HepG2 (cell line): Measurements from ENCODE around the gene GRK4. TPM values are rescaled to one million over a fixed set of nuclear protein-coding genes. Genes with fewer than 3 reads are reported as not detected.
A peak's percentile ranks its signal among the peaks of the same experiment; 100 is the strongest.

Experiments used
- BATF2 ChIP-seq: sonication (generic); formaldehyde crosslinking; IDR thresholded peaks from 2 replicates; pipeline ENCODE4 v1.8.0; 2022; ENCODE audit warnings: mild to moderate bottlenecking, missing genetic modification reagents, moderate library complexity
- FOXM1 ChIP-seq: sonication (generic); formaldehyde crosslinking; IDR thresholded peaks from 2 replicates; pipeline ENCODE4 v1.5.0; 2020; ENCODE audit warnings: missing genetic modification reagents
- HOXA3 ChIP-seq: sonication (generic); formaldehyde crosslinking; IDR thresholded peaks from 2 replicates; pipeline ENCODE4 v1.5.0; 2020; ENCODE audit warnings: missing genetic modification reagents
- JUN ChIP-seq: sonication (generic); formaldehyde crosslinking; IDR thresholded peaks from 2 replicates; pipeline ENCODE4 v1.4.0; 2020; ENCODE audit warnings: mild to moderate bottlenecking, missing genetic modification reagents
- NFE2L1 ChIP-seq: sonication (generic); formaldehyde crosslinking; IDR thresholded peaks from 2 replicates; pipeline ENCODE4 v1.4.0; 2020; ENCODE audit warnings: missing genetic modification reagents, mild to moderate bottlenecking, borderline replicate concordance
- RARG ChIP-seq: sonication (generic); formaldehyde crosslinking; IDR thresholded peaks from 2 replicates; pipeline ENCODE4 v1.4.0; 2020; ENCODE audit warnings: low read depth, mild to moderate bottlenecking, missing genetic modification reagents
- SALL1 ChIP-seq: sonication (generic); formaldehyde crosslinking; IDR thresholded peaks from 2 replicates; pipeline ENCODE4 v1.8.0; 2022; ENCODE audit warnings: mild to moderate bottlenecking, missing genetic modification reagents
- SETDB1 ChIP-seq: sonication (generic); formaldehyde crosslinking; IDR thresholded peaks from 2 replicates; pipeline ENCODE4 v1.5.1; 2020; ENCODE audit warnings: missing genetic modification reagents, mild to moderate bottlenecking, borderline replicate concordance
- STAT6 ChIP-seq: sonication (generic); formaldehyde crosslinking; IDR thresholded peaks from 2 replicates; pipeline ENCODE4 v1.4.0; 2020; ENCODE audit warnings: missing genetic modification reagents, mild to moderate bottlenecking, borderline replicate concordance
- TP53 ChIP-seq: sonication (generic); formaldehyde crosslinking; conservative IDR thresholded peaks from 2 replicates; pipeline ENCODE4 v1.4.0; 2020; ENCODE audit warnings: missing genetic modification reagents
- ZKSCAN8 ChIP-seq: IDR thresholded peaks from 2 replicates; pipeline ENCODE4 v1.6.1; 2016; ENCODE audit warnings: borderline replicate concordance, missing genetic modification reagents, missing compliant biosample characterization
- ZNF407 ChIP-seq: sonication (generic); formaldehyde crosslinking; IDR thresholded peaks from one replicate; pipeline ENCODE4 v1.5.1; 2020; ENCODE audit warnings: mild to moderate bottlenecking, missing genetic modification reagents; ENCODE audit errors: not compliant biosample characterization
- ZNF530 ChIP-seq: sonication (generic); formaldehyde crosslinking; IDR thresholded peaks from 2 replicates; pipeline ENCODE4 v1.5.0; 2020; ENCODE audit warnings: low read depth, mild to moderate bottlenecking, missing genetic modification reagents
- ZNF639 ChIP-seq: conservative IDR thresholded peaks from 2 replicates; pipeline ENCODE4 v1.6.1; 2018; ENCODE audit warnings: missing genetic modification reagents
- ZNF652 ChIP-seq: IDR thresholded peaks from 2 replicates; pipeline ENCODE4 v1.6.1; 2016; ENCODE audit warnings: low read depth, borderline replicate concordance
- ZSCAN22 ChIP-seq: sonication (generic); formaldehyde crosslinking; IDR thresholded peaks from 2 replicates; pipeline ENCODE4 v1.4.0; 2020; ENCODE audit warnings: mild to moderate bottlenecking, missing genetic modification reagents
- polyA plus RNA-seq, 8 experiments: library from polyadenylated mRNA; depleted of rRNA in 3 of 8; stranded (reverse) in 7 of 8; unstranded in 1 of 8; fragments of >200 nt; fragmentation: Illumina TruSeq in 4 of 8; extraction: Trizol in 4 of 8; gene quantifications; 2 replicates each; pipeline versions ENCODE4 v1.2.1 to v1.2.3, GENCODE V29; 2011 to 2016; ENCODE audit warnings: low read depth in 4 of 8, missing spikeins in 1 of 8, mixed read lengths in 1 of 8; ENCODE audit not compliant: insufficient read depth in 1 of 8
- total RNA-seq, 5 experiments: library from RNA; depleted of rRNA; stranded (reverse); fragments of >200 nt; fragmentation: Illumina TruSeq; extraction: Trizol; gene quantifications; 2 replicates each; pipeline ENCODE4 v1.2.3, GENCODE V29; 2016; ENCODE audit warnings: low read depth in 1 of 5

GRK4 gene
- total and polyA plus RNA-seq, 2 of the 13 experiments (the other 11 are each of a cell fraction or from before 2014, with no cell fraction given) = 1.8 to 2.0 TPM

- TF ChIP-seq BATF2 (CRISPR knock-in tag) (no peak), HOXA3 (CRISPR knock-in tag) (no peak), ZNF639 (CRISPR knock-in tag) (no peak), ZSCAN22 (no peak; the same call in 1 of the 2 replicates), ZKSCAN8 (no peak), JUN (CRISPR knock-in tag) (peak; percentile 12; the same call in 1 of the 2 replicates), ZNF652 (CRISPR knock-in tag) (peak; percentile 84), STAT6 (CRISPR knock-in tag) (no peak), ZNF407 (CRISPR knock-in tag) (no peak), FOXM1 (no peak), NFE2L1 (CRISPR knock-in tag) (0 out of 2 replicates have a peak, but pooled peaks have one; percentile 62), RARG (CRISPR knock-in tag) (no peak), TP53 (CRISPR knock-in tag) (no peak), SALL1 (no peak), SETDB1 (CRISPR knock-in tag) (no peak), ZNF530 (no peak)
Measured at GRCh38 chr4:2962614-2963174, 677 bp upstream of the GRK4 start (continued).
